Measurements from ENCODE around the gene ABCG1.
A peak's percentile ranks its signal among the peaks of the same experiment; 100 is the strongest.
"Not testable (repeated sequence)": the region's sequence is repeated elsewhere in the genome, so short reads cannot be mapped to it uniquely, and the experiment has no call there.

The ABCG1 gene

DNA sequence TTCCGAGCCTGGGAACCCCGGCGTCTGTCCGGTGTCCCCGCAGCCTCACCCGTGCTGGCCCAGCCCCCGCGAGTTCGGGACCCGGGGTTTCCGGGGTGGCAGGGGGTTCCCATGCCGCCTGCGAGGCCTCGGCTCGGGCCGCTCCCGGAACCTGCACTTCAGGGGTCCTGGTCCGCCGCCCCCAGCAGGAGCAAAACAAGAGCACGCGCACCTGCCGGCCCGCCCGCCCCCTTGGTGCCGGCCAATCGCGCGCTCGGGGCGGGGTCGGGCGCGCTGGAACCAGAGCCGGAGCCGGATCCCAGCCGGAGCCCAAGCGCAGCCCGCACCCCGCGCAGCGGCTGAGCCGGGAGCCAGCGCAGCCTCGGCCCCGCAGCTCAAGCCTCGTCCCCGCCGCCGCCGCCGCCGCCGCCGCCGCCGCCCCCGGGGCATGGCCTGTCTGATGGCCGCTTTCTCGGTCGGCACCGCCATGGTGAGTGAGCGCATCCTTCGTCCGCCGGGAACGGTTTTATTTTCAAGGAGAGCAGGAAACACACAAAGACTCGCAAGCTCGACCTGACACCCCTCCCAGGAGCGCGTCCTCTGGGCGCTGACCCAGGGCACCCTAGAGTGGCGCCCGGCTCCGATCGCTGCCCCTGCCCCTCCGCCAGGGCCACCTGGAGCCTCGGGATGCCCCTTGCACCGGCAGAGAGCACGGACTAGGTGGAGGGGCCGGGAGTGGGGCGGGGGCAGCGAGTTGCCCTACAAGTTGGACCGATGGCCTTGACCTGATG, at the start of gene ABCG1:
TSS of gene ABCG1 (plus strand) at position 305 of the 770 bp plus-strand sequence. CDS start at position 428, 123 bp downstream.
- peak; percentile 25 to 61 for DNase-seq

DNA sequence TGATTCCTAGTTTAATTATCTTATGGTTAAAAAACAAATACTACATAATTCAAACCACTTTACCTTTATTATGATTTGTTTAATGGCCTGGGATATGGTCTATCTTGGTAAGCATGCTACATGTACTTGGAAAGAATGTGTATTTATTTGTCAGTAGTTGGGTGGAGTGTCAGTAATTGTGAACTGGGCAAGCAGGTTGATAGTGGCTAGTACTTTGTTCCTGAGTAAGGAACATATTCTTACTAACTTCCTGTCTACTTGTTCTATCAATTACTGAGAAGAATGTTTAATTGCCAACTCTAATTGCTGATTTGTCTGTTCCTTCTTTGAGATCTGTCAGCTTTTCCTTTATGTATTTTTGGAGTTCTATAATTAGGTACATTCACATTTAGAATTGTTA, 49.2 kb upstream of the ABCG1 start:
- DNase-seq, result no peak

DNA sequence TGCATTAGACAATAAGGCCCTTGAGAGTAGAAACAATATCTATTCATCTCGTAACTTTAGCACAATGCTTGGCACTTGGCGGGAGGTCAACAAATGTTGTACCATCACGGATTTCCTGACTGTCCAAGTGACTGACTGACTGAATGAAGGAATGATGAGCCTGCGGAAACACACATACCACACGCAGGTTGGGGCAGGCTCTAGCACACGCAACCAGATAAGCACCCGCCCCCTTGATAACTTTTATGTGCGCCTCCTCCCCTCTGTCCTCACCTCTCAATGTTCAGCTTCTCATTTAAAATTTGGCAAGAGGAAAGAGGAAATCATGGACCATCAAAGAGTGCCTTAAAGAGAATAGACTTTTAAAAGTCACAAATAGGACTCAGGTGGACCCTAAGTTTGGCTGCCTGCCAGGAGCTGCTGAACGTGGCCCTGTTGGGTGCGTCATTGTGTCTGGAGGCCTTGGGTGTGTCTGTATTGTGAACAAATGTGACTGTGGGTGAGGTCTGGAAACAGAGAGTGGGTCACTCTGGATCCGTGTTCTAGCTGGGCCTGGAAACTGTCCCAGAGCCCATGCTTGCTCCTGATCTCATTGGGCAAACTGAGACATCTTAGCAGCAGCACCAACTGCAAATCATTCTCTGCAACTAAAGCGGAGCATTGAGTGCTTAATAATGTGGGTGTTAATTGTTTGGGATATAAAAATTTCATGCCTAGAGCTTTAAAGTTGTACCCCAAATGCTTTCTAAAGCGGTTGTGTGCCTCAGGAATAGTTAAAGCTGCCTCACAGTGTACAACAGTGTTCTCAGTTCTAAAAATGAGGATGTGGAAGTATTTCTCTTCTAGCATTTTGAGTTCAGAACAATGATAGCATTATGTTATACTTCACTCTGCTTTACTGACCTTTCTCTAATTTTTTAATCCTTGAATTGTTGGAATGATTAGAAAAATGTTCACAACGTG, 47.6 kb upstream of the ABCG1 start:
- DNase-seq, result no peak

DNA sequence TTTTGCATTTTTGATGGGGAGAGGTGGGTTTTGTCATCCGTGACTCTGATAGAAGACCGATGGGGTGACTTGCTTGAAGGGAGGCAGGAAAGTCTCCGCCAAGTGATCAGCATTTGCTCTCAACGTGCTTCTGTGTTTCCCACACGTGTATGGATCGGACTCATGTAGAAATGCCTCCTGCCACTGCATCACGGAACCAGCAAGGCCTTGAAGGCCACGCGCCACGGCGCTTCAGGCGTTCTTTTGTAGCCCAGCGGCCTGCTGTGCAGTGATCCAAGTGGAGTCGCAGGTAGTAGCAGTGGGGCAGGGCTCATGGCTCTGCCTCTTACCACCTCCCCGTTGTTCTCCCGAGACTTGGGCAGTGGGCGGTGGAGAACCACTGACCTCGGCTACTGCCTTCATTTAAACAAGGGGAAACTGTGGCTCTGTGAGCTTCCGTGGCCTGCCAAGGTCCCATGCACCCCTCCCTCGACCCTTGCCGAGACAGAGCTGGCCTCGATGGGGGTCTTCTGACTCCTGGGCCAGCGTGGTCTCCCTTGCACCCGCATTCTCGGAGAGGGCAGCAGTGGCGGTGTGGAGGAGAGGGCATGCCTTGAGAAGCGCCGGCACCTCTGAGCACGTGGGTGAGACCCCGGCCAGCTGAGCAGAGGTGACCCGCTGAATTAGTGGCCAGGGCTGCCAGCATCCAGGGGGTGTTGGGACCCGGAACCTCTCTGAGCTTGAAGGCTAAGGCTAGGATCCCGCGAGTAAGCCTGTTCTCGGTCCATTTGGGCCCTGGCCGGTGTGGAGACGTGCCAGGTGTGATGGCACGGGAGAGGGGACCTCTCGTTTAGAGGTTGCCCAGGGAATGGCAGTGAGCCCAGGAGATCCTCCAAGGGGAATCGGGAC, 46.1 kb upstream of the ABCG1 start:
- no peak for DNase-seq

DNA sequence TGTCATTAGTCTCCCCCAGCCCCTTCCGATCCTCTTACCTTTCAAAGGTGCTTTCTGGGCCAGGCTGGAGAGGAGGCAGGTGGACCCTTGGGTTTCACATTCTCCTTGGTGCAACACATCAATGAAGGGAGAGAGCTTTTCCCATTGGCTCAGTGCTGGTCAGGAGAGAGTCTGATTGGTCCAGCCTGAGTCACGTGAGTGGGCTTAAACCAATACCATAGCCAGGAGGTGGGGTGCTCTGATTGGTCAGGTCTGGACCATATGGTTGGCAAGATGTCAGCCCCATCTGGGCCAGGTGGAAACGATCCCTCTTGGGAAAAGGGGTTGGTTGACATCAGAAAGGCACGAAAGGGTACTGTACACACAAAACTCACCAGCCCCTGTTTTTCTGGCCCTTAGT, 44.8 kb upstream of the ABCG1 start:
- DNase-seq, result no peak

DNA sequence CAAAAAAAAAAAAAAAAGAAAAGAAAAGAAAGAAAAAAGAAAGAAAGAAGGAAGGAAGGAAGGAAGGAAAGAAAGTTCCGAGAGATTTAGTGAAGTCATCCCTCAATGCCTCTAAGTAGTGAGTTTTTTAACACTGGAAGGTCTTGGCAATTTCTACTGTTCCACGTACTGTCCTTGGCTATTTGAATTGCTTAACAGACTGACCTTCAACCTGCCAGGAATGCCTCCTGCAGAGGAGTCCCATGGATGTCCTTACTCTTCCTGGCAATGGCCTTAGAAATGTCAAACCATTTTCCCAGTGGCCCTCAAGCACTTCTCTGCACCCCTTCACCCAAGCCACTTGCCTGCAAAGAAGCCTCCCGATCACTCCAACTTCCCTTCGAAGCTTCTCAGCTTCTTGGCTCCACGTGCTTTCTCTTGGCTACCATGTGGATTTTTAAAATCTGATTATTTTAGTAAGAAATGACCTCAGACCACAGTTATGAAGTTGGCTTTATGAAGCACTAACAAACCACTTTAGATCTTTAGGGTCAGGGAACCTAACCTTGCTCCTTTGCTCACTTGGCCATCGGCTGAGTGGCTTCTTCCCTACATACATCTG, 43.7 kb upstream of the ABCG1 start:
- no peak for DNase-seq

DNA sequence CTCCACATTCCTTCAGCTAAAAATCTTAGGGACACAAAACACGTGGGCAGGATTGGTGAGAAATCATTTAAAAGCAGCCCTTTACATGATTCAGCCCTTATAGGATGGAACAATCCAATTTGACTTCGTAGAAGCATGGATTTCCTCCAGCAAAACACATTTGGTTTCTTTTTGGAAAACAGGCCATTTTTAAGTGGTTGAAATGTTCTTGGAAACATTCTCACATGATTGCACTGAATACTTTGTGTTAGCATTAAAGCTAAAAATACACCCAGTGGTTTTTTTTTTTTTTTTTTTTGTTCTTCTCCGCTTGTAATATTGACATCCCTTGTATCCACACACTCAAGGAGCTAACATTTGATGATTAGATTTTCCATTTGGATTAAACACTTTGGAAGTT, 42.1 kb upstream of the ABCG1 start:
- no peak for DNase-seq

DNA sequence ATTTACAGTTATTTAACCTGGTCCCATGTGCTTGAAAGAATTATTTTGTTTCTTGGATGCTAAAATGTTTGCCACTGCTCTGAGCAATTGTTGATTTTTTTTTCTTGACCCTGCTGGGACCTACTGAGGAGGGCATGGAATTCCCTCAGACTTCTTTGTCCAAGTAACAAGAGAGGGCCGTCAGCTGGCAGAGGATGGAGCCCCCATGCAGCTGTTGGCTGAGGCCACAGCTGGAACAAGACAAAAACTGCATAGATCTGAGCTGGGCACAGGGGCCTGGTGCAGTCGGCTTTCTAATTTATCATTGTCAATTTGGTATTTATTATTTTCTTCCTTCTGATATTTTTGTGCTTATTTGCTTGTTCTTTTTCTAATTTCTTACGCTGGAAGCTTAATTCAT, 39.6 kb upstream of the ABCG1 start:
- no peak for DNase-seq

DNA sequence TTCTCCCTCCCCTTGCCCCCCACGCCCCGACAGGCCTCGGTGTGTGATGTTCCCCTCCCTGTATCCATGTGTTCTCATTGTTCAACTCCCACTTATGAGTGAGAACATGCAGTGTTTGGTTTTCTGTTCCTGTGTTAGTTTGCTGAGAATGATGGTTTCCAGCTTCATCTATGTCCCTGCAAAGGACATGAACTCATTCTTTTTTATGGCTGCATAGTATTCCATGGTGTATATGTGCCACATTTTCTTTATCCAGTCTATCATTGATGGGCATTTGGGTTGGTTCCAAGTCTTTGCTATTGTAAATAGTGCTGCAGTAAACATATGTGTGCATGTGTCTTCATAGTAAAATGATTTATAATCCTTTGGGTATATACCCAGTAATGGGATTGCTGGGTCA, 38.9 kb upstream of the ABCG1 start:
- DNase-seq, result not testable (repeated sequence)

DNA sequence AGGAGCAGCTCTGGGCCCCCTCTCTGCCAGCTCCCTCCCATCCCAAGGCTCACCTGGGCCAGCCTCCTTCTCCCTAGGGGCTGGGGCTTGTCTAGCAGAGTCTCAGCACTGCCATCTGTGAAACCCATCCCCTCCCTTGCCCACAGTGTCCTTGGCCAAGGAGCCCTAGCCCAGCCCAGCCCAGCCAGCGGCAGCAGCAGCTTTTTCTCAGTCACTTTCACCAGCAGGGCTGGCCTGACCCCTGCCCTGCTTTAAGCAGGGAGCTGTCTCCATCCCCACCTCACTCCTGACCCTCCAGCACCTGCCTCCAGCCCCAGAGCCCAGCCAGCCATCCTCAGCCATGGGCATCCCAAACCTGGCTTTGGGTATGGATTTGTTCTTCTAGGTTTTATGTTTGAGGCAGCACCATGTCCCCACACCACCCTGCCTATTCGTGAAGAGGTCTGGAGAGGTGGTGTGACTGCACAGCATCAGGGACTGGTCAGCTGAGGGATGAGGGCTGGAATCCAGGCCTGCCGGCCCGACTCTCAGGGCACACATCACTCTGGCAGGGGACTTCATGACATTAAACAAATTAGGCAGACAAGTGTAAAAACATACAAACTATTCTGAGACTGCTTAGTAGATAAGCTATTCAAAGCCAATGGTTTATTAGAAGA, 36.1 kb upstream of the ABCG1 start:
- DNase-seq, result no peak

DNA sequence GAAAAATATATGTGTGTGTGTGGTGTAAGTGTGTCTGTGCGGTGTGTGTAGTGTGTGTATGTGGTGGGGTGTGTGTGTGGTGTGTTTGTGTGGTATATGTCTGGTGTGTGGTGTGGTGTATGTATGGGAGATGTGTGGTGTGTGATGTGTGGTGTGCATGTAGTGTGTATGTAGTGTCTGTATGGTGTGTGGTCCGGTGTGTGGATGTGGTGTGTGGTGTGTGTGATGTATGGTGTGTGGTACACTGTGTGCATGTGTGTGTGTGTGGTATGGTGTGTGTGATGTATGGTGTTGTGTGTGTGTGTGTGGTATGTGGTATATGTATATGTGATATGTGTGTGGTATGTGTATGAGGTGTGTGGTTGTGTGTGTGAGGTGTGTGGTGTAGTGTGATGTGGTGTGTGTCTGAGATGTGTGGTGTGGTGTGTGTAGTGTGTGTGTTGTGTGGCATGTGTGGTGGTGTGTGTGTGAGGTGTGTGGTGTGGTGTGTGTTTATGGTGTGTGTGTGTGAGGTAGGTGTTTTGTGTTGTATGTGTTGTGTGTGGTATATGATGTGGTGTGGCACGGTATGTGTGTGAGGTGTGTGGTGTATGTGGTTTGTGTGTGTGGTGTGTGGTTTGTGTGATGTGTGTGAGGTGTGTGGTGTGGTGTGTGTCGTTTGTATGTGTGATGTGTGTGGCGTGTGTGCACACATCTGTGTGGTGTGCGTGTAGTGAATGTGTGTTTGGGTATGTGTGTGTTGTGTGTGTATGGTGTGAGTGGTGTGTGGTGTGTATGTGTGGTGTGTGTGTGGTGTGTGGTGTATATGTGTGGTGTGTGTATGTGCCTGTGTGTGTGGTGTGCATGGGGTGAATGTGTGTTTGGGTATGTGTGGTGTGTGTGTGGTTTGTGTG, 35.3 kb upstream of the ABCG1 start:
- DNase-seq, result no peak

DNA sequence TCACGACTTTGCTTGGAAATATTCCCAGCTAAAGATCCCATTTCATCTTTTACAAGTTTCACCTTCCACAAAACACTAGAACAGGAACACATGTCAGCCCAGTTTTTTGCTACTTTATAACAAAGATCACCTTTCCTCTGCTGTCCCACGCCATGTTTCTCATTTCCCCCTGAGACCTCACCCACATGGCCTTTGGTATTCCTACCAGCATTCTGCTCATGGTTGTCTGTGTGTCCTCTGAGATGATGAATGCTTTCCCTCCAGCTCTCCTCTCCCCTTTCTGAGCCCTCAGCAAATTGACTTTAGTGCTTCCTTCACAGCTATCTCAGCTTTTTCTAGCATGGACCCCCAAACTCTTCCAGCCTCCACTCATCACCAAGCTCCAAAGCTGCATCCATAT, 32.3 kb upstream of the ABCG1 start:
- DNase-seq, result no peak

DNA sequence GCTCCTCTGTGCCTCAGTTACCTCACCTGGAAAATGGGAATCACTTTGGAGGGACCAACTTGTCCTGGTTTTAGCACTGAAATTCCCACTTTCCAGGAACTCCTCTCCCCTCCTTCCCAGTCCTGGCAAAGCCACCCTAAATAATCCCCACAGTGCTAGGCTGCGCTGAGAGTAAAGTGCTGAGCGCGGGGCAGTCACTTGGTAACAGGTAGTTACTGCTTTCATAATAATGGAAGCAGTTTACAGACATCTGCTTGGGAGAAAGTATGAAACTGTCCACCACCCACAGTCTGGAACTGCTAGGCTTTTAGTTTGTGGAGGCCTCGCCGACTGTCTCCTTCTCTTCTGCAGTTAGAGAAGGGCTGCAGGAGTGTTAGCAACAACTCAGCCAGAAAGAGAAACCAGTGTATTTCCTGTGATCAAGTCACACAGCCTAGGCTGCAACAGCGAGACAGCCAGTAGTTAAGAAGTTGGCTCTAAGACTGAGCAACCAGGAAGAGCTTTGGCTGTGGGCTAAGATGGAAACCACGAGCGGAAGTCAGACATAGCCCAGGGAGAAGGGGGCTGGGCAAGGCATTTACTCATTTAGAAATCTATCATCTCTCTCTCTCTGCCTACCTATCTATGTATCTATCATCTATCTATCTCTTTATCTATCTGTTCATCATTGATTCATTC, 30.8 kb upstream of the ABCG1 start:
- DNase-seq, result no peak

DNA sequence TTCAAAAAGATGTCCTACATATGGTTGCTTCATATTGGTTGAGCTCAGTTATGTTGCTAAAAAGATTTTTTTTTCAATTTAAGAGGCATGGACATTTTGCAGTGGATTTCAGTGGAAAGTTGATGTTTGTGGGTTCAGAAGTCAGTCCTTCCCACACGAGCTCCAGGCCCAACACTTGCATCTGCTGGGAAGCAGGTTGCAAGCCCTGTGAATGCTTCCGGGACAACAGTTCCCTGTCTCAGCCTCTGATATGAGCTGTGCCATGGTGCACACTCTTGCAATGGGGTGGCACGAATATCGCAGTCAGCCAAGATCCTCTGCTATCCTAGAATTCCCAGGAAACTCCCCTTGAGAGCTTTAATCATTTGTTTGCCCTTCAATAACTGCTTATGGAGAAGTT, 30.3 kb upstream of the ABCG1 start:
- no peak for DNase-seq

DNA sequence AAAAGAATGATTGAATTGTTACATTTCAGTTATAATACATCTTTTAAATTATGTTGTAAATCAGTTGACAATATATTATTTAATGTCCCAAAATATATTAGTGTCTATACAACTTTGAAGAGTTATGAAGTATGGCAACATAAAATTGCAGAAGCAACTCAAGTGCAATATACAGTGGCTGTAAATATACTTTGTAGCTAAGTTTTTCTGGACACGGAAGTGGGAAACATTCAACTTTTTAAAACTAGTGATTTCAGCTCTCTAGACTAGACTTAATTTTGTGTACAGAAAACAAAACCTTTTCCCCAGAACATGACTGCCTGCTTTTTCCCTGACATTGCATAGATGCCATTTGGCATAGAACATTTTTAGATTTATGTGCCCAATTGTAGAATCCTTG, 29.5 kb upstream of the ABCG1 start:
- no peak for DNase-seq

DNA sequence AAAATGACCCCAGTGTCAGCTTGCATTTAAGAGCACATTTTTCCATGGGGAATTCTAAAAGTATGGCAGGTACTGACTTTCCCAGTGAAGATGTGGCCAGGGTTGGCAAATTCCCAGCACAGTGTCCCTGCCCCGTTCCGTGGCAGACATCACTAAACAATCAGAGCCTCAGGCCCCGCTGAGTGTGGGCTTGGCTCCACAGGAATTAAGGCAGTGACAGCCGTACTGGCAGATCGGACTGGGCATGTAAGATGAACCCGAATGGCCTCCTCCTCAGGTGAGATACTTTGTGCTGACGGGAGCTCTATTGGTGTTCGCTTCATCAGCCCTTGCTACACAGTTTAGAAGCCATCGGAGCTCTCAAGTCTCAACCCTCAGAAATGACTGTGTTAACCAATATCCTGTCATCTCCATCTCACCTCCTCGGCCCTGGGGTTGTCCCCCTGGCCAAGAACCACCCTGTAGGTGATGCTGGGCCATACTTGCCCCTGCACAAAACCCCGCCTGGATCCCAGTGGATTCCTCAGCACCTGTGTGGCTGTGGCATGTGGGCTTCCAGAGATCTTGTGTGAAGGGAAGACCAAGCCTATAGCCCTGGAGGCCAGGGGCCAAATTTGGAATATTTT, 29.0 kb upstream of the ABCG1 start:
- DNase-seq, result no peak

DNA sequence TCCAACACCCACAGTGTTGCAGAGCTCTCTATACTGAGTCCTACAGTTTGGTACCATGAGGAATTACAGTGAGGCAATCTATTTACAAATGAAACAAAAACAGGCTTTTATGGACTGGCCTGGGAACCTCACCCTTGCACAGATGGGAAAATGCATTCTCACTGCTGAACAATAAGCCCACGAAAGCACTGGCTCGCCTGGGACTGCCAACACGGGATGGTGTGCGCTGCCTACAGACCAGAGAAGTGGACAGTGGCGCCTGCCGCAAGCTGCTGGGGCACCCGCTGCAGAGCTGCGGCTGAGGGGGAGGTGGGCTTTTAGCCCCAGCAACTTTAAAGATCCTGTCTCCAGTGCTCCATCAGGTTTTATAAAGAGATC, 28.5 kb upstream of the ABCG1 start:
- DNase-seq, result no peak

DNA sequence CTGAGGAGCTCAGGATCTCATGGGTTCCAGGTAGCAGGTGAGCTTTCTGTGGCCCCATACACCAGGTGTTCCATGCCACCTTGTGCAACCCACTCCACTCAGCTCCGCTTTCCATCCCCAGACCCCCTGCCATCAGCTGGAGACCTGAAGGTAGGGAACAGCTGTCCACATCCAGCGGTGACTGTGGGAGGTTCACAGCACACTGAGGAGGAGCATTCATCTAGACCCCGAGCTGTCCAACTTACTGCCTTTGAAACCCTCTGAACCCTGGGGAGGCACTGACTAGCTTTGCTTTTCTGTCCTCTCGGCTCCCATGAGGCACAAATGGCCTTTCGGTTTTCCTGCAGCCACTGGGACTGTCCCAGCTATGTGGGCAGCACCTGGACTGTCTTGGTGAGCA, 27.9 kb upstream of the ABCG1 start:
- no peak for DNase-seq

DNA sequence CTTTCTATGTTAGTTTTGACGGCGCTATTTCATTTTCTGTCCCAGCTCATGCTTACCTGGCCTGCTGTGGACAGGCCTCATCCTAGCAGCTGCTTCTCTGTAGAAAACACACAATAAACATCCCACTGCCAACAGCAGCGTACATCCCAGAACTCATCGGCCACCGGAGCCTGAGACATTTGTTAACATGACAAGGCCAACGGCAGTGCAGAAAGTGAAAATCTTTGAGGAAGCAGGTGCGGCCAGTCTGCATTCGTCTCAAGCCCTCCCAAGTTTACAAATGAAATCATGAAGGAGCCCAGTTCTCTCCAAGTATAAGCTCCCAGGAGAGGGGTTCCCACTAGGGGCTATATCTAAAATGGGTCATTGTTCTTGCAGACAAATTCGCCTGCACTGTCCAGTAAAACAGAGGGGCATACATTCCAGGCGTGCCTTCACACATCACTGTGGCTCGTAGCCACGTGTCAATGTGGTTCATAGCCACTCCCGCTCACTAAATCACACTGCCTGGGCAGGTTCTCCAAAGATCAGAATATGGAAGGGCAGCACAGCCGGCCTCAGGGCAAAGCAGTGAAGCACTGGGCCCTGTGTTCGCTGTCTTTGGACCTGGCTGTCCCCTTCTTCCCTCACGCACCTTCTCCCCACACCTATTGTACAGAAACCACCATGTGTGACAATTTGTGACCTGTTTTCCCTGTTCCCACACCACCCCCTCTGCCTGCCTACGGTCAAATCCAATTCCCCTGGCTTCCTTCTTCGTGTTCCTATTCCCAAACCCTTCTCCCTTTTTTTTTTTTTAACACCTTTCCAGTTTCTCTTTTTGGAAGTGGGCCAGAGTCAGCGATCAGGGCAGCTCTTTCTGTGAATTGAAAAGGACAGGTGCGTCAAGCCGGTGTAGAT, 27.0 kb upstream of the ABCG1 start:
- no peak for DNase-seq
